ENCODE measurements around the gene HSPA12A.

HSPA12A gene

GRCh38 chr10:116743266-116744064, 1.1 kb upstream of the HSPA12A start:
- DNase-seq = no peak

- DNase-seq = no peak
Observed at GRCh38 chr10:116741391-116742351, 695 bp downstream of the HSPA12A start.

GRCh38 chr10:116740971-116741370, 1.4 kb downstream of the HSPA12A start:
- DNase-seq = peak; percentile 14

GRCh38 chr10:116738339-116738738, 4.0 kb downstream of the HSPA12A start:
- DNase-seq = no peak

GRCh38 chr10:116737627-116738327, 4.6 kb downstream of the HSPA12A start:
- no peak for DNase-seq

- DNase-seq = no peak
Observed at GRCh38 chr10:116733566-116733965, 8.8 kb downstream of the HSPA12A start.

GRCh38 chr10:116732573-116732972, 9.8 kb downstream of the HSPA12A start:
- DNase-seq = no peak

- DNase-seq = no peak
Observed at GRCh38 chr10:116730464-116731260, 11.7 kb downstream of the HSPA12A start.

- DNase-seq = no peak
Observed at GRCh38 chr10:116729243-116729642, 13.1 kb downstream of the HSPA12A start.

GRCh38 chr10:116728526-116729096, 13.8 kb downstream of the HSPA12A start:
- DNase-seq = peak; percentile 97

GRCh38 chr10:116723428-116724281, 18.7 kb downstream of the HSPA12A start:
- no peak for DNase-seq

GRCh38 chr10:116722736-116723427, 19.5 kb downstream of the HSPA12A start:
- DNase-seq = peak; percentile 73

- peak; percentile 99 for DNase-seq
Observed at GRCh38 chr10:116721547-116722392, 20.6 kb downstream of the HSPA12A start.

GRCh38 chr10:116720668-116721546, 21.5 kb downstream of the HSPA12A start:
- peak; percentile 51 for DNase-seq

GRCh38 chr10:116720241-116720643, 22.1 kb downstream of the HSPA12A start:
- DNase-seq = peak; percentile 39

- DNase-seq = no peak
Observed at GRCh38 chr10:116719804-116720203, 22.6 kb downstream of the HSPA12A start.

GRCh38 chr10:116718058-116718457, 24.3 kb downstream of the HSPA12A start:
- DNase-seq = no peak

- DNase-seq = no peak
Observed at GRCh38 chr10:116716381-116716780, 26.0 kb downstream of the HSPA12A start.

All from kidney glomerular epithelial cell (primary cell).